DND-41 (cell line): ENCODE results near the gene LRRC15.

Experiments
- EZH2 ChIP-seq: IDR thresholded peaks from 3 replicates; pipeline ENCODE4 v1.6.1; 2012; ENCODE audit warnings: borderline replicate concordance, low read depth, mild to moderate bottlenecking, moderate library complexity, low read length, inconsistent platforms; ENCODE audit not compliant: severe bottlenecking
- TF ChIP-seq, protein P1 (sequence below): IDR thresholded peaks from 2 replicates; pipeline ENCODE4 v1.5.1; 2012; ENCODE audit warnings: borderline replicate concordance, low read length, moderate library complexity, mild to moderate bottlenecking; ENCODE audit not compliant: poor library complexity, severe bottlenecking; ENCODE audit errors: extremely low read depth

DNA sequence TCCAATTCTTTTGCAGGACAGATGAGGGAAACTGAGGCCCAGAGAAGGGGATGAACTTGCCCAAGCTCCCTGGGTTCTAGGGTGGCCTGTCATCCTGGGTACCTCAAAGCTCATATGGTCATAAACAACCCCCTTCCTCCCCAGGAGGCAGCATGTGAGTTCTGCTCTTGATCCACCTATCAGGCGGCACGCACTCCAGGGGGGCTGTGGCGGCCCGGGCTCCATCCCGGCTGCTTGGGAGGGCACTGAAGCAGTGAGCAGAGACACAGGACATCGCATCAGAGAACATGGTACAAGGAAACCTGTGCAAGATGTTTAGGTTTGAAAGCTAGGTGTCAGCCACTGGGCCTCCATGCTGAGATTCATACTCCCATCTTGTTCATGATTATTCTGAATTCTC lies 52.6 kb downstream of the LRRC15 start:
- TF ChIP-seq, protein P1, sequence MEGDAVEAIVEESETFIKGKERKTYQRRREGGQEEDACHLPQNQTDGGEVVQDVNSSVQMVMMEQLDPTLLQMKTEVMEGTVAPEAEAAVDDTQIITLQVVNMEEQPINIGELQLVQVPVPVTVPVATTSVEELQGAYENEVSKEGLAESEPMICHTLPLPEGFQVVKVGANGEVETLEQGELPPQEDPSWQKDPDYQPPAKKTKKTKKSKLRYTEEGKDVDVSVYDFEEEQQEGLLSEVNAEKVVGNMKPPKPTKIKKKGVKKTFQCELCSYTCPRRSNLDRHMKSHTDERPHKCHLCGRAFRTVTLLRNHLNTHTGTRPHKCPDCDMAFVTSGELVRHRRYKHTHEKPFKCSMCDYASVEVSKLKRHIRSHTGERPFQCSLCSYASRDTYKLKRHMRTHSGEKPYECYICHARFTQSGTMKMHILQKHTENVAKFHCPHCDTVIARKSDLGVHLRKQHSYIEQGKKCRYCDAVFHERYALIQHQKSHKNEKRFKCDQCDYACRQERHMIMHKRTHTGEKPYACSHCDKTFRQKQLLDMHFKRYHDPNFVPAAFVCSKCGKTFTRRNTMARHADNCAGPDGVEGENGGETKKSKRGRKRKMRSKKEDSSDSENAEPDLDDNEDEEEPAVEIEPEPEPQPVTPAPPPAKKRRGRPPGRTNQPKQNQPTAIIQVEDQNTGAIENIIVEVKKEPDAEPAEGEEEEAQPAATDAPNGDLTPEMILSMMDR, result no peak
- no peak for TF ChIP-seq EZH2
